Keratinocyte (primary cell): ENCODE measurements around the gene OMD. TPM values are rescaled to one million over a fixed set of nuclear protein-coding genes. Genes with fewer than 3 reads are reported as not detected.

ENCODE experiments used
- DNase-seq: peaks from one replicate; pipeline ENCODE4 v3.0.0-alpha.2; 2011; ENCODE audit warnings: low read depth, missing footprints, low spot score
- FAIRE-seq: peaks from 2 replicates; lab custom pipeline; 2011; peaks lifted over from hg19 to GRCh38; lab: Jason Lieb, UNC
- H2AFZ ChIP-seq: 2 replicates; pipeline ENCODE4 v1.6.0; 2012; ENCODE audit warnings: low read length, control low read depth, inconsistent platforms; ENCODE audit not compliant: control insufficient read depth
- H3K27ac ChIP-seq: 2 replicates; pipeline ENCODE4 v1.5.1; 2011; ENCODE audit warnings: low read length; ENCODE audit not compliant: control insufficient read depth, insufficient read depth
- H3K27me3 ChIP-seq: 3 replicates; pipeline ENCODE4 v1.6.0; 2011; ENCODE audit warnings: low read length; ENCODE audit not compliant: control insufficient read depth, insufficient read depth; ENCODE audit errors: extremely low read depth
- H3K36me3 ChIP-seq, 2 experiments: 2 replicates in 1 of 2; 3 replicates in 1 of 2; pipeline ENCODE4 v1.5.1; 2011; ENCODE audit warnings: low read length in 2 of 2, mild to moderate bottlenecking in 1 of 2; ENCODE audit not compliant: control insufficient read depth in 2 of 2, insufficient read depth in 2 of 2; ENCODE audit errors: extremely low read depth in 1 of 2
- H3K4me1 ChIP-seq: 3 replicates; pipeline ENCODE4 v1.5.1; 2011; ENCODE audit warnings: low read length; ENCODE audit not compliant: control insufficient read depth, insufficient read depth; ENCODE audit errors: extremely low read depth
- H3K4me2 ChIP-seq: 3 replicates; pipeline ENCODE4 v1.6.0; 2011; ENCODE audit warnings: low read depth, low read length; ENCODE audit not compliant: control insufficient read depth, insufficient read depth; ENCODE audit errors: extremely low read depth
- H3K4me3 ChIP-seq, 3 experiments: fragments of 200-600 bp in 1 of 3; sonication (generic) in 1 of 3; 2 replicates in 2 of 3; 3 replicates in 1 of 3; pipeline ENCODE4 v1.5.1; 2011 to 2016; ENCODE audit warnings: low read length in 3 of 3, mild to moderate bottlenecking in 3 of 3, control low read depth in 2 of 3, inconsistent platforms in 1 of 3, low read depth in 1 of 3, mixed read lengths in 1 of 3, mixed run types in 1 of 3, moderate library complexity in 1 of 3; ENCODE audit not compliant: control insufficient read depth in 2 of 3, insufficient read depth in 2 of 3; ENCODE audit errors: extremely low read depth in 1 of 3
- H3K79me2 ChIP-seq: 2 replicates; pipeline ENCODE4 v1.6.0; 2012; ENCODE audit warnings: low read length; ENCODE audit not compliant: control insufficient read depth, insufficient read depth
- H3K9ac ChIP-seq: 3 replicates; pipeline ENCODE4 v1.6.0; 2011; ENCODE audit warnings: low read length; ENCODE audit not compliant: control insufficient read depth, insufficient read depth; ENCODE audit errors: extremely low read depth
- H3K9me1 ChIP-seq: 3 replicates; pipeline ENCODE4 v1.6.0; 2011; ENCODE audit warnings: low read length; ENCODE audit not compliant: control insufficient read depth, insufficient read depth; ENCODE audit errors: extremely low read depth
- H3K9me3 ChIP-seq: 2 replicates; pipeline ENCODE4 v1.5.1; 2012; ENCODE audit warnings: low read depth, low read length; ENCODE audit not compliant: control insufficient read depth
- H4K20me1 ChIP-seq: 3 replicates; pipeline ENCODE4 v1.6.0; 2011; ENCODE audit warnings: low read length; ENCODE audit not compliant: control insufficient read depth, insufficient read depth; ENCODE audit errors: extremely low read depth
- EZH2 ChIP-seq: IDR thresholded peaks from one replicate; pipeline ENCODE4 v1.6.1; 2012; ENCODE audit warnings: inconsistent platforms, mild to moderate bottlenecking, low read length, moderate library complexity
- dilution Hi-C: fragments of 300-500 bp; cut with MboI; formaldehyde crosslinking; loops from one replicate; pipeline ENCODE4 v1.7.0; 2020; ENCODE audit warnings: low sequenced_read_pairs; ENCODE audit not compliant: extremely low pct_ligation_motif_present
- polyA plus RNA-seq, 5 experiments: library from polyadenylated mRNA; depleted of rRNA in 3 of 5; stranded (reverse) in 3 of 5; stranded (forward) in 1 of 5; unstranded in 1 of 5; fragments of >200 nt; gene quantifications; 1 replicate in 1 of 5; 2 replicates in 3 of 5; 3 replicates in 1 of 5; pipeline versions ENCODE4 v1.2.1 to v1.2.3, GENCODE V29; 2011 to 2012; ENCODE audit warnings: missing spikeins in 2 of 5, low read depth in 1 of 5, low replicate concordance in 1 of 5
- TF ChIP-seq, protein P1 (sequence below), 3 experiments: IDR thresholded peaks in 1 of 3; conservative IDR thresholded peaks in 1 of 3; optimal IDR thresholded peaks in 1 of 3; 2 replicates in 2 of 3; 3 replicates in 1 of 3; pipeline versions ENCODE3 to v1.5.1; 2011; ENCODE audit warnings: low read length in 3 of 3, mild to moderate bottlenecking in 3 of 3, moderate library complexity in 2 of 3, control low read depth in 1 of 3, inconsistent platforms in 1 of 3; ENCODE audit not compliant: insufficient read depth in 2 of 3; ENCODE audit errors: extremely low read depth in 1 of 3

OMD gene
- polyA plus RNA-seq, 1 donor (not counting 4 experiments of a cell fraction or from before 2014, with no cell fraction given): not detected

DNA sequence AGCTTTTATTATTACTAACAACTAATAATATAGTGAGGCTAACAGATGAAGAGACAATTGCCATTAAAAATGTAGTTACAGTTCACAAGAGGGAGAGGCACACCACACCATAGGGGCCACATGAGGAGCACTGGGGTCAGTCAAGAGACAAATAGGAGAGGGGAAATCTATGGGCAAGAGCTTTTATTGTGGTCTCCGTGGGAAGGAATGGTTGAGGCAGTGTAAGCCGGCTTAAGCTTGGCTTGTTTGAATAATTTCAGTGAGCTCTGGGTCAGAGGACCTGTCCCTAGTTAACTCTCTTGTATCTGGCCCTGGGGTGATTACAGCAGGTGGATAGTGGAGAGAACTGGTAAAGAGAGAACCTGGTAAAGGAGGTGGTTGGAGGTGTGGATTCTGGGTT is 55.2 kb downstream of the OMD start:
- no peaks in the 10 kb centered on the region for H3K79me2 ChIP-seq
- no peaks in the 10 kb centered on the region for H3K9me3 ChIP-seq
- H4K20me1 ChIP-seq: no peaks in the 10 kb centered on the region

More for the DNA sequence above, 55.2 kb downstream of the OMD start:
- no peaks in the 10 kb centered on the region for H3K36me3 ChIP-seq
- H3K4me1 ChIP-seq: no peaks in the 10 kb centered on the region
- H3K4me2 ChIP-seq: no peak overlapping the region
- dilution Hi-C loops: no loop called here
- FAIRE-seq (no peak), DNase-seq (no peak)
- H3K27ac ChIP-seq: no peak overlapping the region
- no peaks in the 10 kb centered on the region for H3K27me3 ChIP-seq
- no peak overlapping the region for H2AFZ ChIP-seq
- no peaks in the 10 kb centered on the region for H3K9me1 ChIP-seq
- H3K9ac ChIP-seq: no peak overlapping the region
- H3K4me3 ChIP-seq: no peak overlapping the region
- TF ChIP-seq EZH2: no peak
- TF ChIP-seq, protein P1, sequence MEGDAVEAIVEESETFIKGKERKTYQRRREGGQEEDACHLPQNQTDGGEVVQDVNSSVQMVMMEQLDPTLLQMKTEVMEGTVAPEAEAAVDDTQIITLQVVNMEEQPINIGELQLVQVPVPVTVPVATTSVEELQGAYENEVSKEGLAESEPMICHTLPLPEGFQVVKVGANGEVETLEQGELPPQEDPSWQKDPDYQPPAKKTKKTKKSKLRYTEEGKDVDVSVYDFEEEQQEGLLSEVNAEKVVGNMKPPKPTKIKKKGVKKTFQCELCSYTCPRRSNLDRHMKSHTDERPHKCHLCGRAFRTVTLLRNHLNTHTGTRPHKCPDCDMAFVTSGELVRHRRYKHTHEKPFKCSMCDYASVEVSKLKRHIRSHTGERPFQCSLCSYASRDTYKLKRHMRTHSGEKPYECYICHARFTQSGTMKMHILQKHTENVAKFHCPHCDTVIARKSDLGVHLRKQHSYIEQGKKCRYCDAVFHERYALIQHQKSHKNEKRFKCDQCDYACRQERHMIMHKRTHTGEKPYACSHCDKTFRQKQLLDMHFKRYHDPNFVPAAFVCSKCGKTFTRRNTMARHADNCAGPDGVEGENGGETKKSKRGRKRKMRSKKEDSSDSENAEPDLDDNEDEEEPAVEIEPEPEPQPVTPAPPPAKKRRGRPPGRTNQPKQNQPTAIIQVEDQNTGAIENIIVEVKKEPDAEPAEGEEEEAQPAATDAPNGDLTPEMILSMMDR (optimal IDR thresholded peaks at IDR 0.05 in 1 of 3, IDR thresholded peaks at IDR 0.05 in 1 of 3, conservative IDR thresholded peaks at IDR 0.05 in 1 of 3; ENCODE audit: extremely low read depth in 1 of 3, insufficient read depth in 2 of 3, low read length in 3 of 3): no peak

Other genes starting within 250 kb of the OMD start
- gene IARS1, start 130.8 kb downstream of the OMD start, polyA plus RNA-seq: 60.1 to 88.4 TPM (median 82.4 TPM) in 3 replicates
- 18.8 to 28.9 TPM (median 20.2 TPM) in 3 replicates for gene NOL8, start 99.1 kb downstream of the OMD start, polyA plus RNA-seq
- 2.8 to 6.7 TPM (median 3.3 TPM) in 3 replicates for gene CENPP, start 98.5 kb downstream of the OMD start, polyA plus RNA-seq
- not detected in 3 replicates for gene OGN, start 19.9 kb downstream of the OMD start, polyA plus RNA-seq
- 0.36 to 1.1 TPM (median 0.63 TPM) in 3 replicates for gene ASPN, start 58.0 kb upstream of the OMD start, polyA plus RNA-seq
- 0.36 to 0.99 TPM (median 0.75 TPM) in 3 replicates for gene ECM2, start 111.5 kb upstream of the OMD start, polyA plus RNA-seq
- gene IPPK, start 245.7 kb upstream of the OMD start, polyA plus RNA-seq: 27.5 to 34.9 TPM (median 32.4 TPM) in 3 replicates